Stimulated activated CD4-positive, alpha-beta T cell treated with anti-CD3 and anti-CD28 coated beads, Interleukin-1b, Interleukin-23, amount 100 ng/mL, for 1 hour (primary cell): ENCODE measurements around the gene MROH2A.
A peak's percentile ranks its signal among the peaks of the same experiment; 100 is the strongest.

ENCODE experiments used
- DNase-seq, 2 donors: peaks; one replicate each; pipeline ENCODE4 v3.0.0-alpha.2; 2020; ENCODE audit warnings: low read depth in 2 of 2

MROH2A gene

DNA sequence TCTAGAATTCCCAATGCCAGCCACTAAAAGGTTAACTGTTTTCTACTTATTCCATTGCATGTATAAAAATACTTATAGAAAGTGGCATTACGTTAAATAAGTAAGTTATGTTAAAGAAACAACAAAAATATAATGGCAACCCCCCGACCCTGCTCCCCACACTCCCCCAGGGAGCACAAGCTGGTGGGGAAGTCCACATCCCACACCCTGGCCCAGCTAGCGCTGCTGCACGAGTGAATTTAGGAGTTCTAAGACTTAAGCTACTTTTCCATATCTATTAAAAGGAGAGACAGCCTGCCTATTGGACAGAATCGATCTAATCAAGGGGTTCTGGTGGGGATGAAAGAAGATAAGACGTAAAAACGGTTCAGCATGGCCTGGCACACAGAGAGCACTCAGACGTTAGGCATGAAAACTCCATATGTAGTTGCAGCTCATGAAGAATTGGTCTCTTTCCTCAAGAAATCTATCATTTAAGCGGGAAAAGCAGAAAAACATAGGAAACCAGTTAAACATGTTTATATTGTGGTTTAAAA is 59.6 kb downstream of the MROH2A start:
- DNase-seq = no peak

DNA sequence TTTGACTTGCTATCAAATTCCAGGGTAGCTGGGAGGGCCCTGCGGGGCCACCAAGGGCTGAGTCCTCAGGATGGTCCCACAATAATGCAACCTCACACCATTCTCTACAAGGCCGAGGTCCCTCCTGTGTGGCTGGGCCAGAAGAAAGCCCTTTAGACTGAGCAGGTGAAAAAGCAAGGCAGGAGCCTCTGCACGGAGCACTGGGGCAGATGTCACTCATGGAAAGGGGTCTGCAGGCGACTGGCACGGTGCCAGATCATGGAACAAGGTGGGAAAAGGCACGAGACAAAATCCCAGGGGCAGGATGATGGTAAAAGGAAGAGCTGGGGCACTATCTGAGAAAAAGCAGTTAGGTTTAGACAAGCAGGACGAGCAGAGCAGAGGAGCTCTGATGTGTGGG is 60.1 kb downstream of the MROH2A start:
- DNase-seq = no peak

DNA sequence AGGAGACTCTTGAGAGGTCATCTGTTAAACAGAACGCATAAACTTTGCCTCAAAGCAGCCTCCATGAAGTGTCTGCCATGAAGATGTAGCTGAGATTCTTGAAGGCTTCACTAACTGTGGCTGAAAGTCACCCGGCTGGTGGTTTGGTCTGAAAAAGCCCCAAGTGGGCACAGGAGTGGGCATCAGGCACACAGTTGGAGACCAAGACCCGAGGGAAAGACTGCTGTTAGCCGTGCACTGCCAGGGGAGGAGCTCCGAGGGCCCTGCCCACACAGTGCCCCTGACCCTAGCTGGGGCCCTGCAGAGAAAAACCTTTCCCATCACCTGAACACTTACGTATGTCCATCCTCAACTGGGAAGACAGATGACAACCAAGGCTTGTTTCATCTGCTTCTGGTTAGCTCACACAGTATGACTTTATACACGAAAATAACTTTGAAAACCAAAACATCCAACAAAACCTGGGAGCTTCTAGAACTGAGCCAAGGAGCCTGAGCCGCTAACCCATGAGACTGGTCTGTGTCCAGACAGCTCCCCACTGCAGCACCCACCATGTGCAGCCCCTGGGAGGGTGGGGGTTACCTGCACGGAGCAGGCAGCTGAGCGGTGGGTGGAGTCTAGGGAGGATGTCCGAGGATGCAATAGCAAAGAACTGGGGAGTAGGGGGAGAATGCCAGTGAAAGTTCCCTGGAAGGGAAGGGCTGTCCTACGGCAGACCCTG is 60.8 kb downstream of the MROH2A start:
- no peak for DNase-seq

DNA sequence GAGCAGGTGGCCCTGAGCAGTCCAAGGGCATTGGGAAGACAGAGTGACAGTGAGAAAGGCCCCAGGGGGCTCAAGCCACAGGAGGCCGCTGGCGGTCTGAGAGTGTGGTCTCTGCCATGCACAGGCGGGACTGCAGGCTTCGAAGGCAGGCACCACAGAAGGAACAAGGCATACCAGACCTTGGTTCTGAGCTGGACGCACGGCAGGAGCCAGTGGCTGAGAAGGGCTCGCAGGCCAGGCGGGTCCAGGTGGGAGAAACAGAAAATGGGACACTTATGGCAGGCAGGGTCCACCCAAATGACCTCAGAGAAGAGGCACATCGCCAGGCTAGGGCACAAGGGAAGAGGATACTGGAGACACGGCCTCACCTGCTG is 61.3 kb downstream of the MROH2A start:
- DNase-seq = no peak

- no peak for DNase-seq
These were observed 62.4 kb downstream of the MROH2A start for GRCh38 chr2:233840520-233840919.

DNA sequence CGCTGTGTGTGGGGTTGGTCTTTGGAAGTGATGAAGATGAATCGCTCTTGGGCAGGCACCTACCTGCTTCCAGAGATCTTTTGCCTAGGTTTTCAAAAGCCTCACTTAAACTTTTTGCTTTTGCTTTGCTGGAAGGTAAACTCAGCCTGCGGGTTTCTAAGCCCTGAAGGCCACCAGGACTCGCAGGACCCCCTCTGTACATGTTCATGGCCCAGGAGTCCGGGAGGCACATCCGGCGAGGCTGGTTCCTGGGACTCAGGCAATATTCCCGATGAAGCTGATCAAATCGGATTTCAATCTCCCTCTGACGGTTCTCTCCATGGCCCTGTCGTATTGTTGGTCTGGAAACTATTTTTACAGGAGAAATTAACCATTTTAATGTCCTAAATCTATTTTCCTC is 63.1 kb downstream of the MROH2A start:
- no peak for DNase-seq

- no peak for DNase-seq
These were observed 66.1 kb downstream of the MROH2A start for GRCh38 chr2:233844064-233844807.

- no peak for DNase-seq
These were observed 66.7 kb downstream of the MROH2A start for GRCh38 chr2:233844836-233845235.

GRCh38 chr2:233845301-233846060 is 67.4 kb downstream of the MROH2A start:
- no peak for DNase-seq

GRCh38 chr2:233846387-233847247 is 68.5 kb downstream of the MROH2A start:
- DNase-seq = no peak

DNA sequence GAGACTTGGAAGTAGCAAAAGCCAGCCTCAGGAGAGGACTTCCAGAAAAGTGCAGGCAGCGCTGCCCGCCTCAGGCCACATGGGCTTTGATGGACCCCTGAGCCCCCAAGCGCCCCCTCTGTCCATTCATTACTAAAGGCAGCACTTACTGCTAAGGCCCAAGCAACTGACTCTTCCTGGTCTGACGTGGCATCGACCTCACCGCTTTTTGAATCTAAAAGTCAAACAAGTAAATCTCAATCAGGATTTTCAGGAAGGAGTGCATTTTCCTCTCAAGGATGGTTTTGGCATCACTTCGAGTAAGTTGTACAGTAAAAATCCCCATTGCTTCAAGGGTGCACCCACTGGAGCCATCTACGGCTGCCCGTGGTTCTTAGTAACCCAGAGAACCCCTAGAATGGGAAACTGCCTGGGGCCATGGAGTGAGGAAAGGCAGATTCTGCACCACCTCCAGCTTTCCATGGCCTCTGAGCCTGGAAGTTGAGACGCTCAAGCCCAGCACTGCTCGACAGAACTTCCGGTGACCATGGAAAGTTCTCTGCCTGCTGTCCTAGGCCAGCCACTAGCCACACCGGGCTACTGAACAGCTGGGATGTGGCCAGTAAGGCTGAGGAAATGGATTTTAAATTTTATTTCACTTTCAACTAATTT is 69.2 kb downstream of the MROH2A start:
- DNase-seq = no peak

DNA sequence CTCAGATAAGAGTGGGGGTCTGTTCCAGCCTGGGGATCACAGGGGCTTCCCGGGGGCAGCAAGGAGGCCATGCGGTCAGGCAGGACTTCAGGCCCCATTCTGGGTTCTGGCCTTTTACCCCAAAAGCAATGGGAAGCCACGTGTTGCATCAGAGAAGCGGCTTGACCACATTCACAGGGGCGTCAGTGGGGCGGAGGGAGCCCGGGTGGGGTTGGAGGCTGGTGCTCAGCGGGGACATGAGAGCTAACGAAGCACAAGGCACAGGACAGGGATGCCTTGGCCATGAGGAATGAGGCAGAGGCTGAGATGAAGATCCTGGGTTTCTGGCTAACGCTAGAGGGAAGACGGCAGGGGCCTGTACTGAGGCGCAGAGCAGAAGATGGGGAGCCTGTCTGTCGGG is 70.1 kb downstream of the MROH2A start:
- no peak for DNase-seq

GRCh38 chr2:233849607-233850271 is 71.6 kb downstream of the MROH2A start:
- DNase-seq = no peak

- DNase-seq = no peak
These were observed 72.6 kb downstream of the MROH2A start for GRCh38 chr2:233850745-233851144.

DNA sequence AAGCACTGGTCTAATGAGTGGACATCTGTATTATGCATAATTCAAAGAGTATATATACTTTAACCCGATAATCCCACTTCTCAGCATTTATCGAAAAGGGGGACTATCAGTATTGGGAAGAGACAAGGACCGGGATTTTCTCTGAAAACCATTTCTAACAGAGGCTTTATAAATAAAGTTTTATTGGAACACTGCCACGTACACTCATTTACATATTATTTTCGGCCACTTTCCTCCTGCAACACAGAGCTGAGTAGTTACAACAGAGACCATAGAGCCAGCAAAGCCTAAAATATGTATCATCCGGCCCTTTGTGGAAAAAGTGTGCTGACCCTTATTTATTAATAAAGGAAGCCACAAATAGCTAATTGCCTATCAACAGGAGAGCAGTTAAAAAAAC is 73.0 kb downstream of the MROH2A start:
- no peak for DNase-seq

DNA sequence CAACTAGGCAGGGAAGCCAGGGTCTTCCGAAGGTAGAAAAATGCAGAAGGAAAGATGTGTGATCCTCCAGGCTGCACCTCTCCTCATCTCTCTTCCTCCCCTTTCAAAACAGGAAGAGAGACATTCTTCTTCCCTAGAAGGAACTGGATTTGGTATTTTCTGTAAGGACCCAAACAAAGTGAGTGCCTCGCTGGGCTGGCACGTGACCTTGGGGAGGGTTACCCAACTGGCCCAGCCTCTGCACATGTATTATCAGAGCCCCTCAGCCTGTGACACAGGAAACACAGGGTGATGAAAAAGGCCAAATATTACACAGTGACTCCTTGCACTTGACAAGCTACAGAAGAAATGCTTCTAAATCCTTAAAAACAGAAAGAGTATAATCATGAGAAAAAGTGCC is 73.9 kb downstream of the MROH2A start:
- no peak for DNase-seq

GRCh38 chr2:233853353-233853752 is 75.2 kb downstream of the MROH2A start:
- no peak for DNase-seq

- no peak for DNase-seq
These were observed 75.7 kb downstream of the MROH2A start for GRCh38 chr2:233853883-233854240.

GRCh38 chr2:233854241-233854981 is 76.3 kb downstream of the MROH2A start, which contains the start of gene HJURP:
Gene HJURP, minus strand, starts transcription at chr2:233854535. Its CDS starts 35 bp downstream, at chr2:233854500.
- peak; percentile 58 to 67 for DNase-seq

GRCh38 chr2:233855345-233855744 is 77.2 kb downstream of the MROH2A start:
- no peak for DNase-seq
